Measurements from ENCODE around the gene CDYL2.

GRCh38 chr16:80691111-80691741, 113.2 kb downstream of the CDYL2 start:
- TF ChIP-seq CTCF (IDR thresholded peaks at IDR 0.05) (no peak), POLR2A (IDR thresholded peaks at IDR 0.05) (no peak)
